Thoracic aorta endothelial cell (primary cell): ENCODE measurements around the gene CTSO. TPM values are rescaled to one million over a fixed set of nuclear protein-coding genes. Genes with fewer than 3 reads are reported as not detected.

Experiments
- total RNA-seq: library from RNA; depleted of rRNA; stranded (reverse); fragments of >200 nt; gene quantifications from 2 replicates; pipeline ENCODE4 v1.2.3, GENCODE V29; 2012

Gene CTSO, protein sequence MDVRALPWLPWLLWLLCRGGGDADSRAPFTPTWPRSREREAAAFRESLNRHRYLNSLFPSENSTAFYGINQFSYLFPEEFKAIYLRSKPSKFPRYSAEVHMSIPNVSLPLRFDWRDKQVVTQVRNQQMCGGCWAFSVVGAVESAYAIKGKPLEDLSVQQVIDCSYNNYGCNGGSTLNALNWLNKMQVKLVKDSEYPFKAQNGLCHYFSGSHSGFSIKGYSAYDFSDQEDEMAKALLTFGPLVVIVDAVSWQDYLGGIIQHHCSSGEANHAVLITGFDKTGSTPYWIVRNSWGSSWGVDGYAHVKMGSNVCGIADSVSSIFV
- total RNA-seq, result 5.7 and 6.9 TPM in 2 replicates

GRCh38 chr4:155953151-155954117, at the start of gene CTSO:
CTSO (minus strand) TSS chr4:155953866; CDS start chr4:155953847, 19 bp downstream.

GRCh38 chr4:155903453-155903852, 50.2 kb downstream of the CTSO start, which contains the start of gene TDO2:
TDO2 (plus strand) TSS chr4:155903696; CDS start chr4:155903759, 63 bp downstream.

Other genes starting within 250 kb of the CTSO start
- gene GUCY1B1, start 194.8 kb downstream of the CTSO start, total RNA-seq, result 0.66 and 2.2 TPM in 2 replicates
- not detected in 2 replicates for gene ASIC5, start 87.6 kb downstream of the CTSO start, total RNA-seq
- gene TDO2, start 50.2 kb downstream of the CTSO start, total RNA-seq, result not detected in 2 replicates